K562 (cell line): ENCODE measurements around the gene EPHB4.

Experiments used
- CBFB ChIP-seq: sonication (generic); formaldehyde crosslinking; IDR thresholded peaks from 2 replicates; pipeline ENCODE4 v1.4.0; 2020; ENCODE audit warnings: mild to moderate bottlenecking, missing genetic modification reagents
- RFX5 ChIP-seq: IDR thresholded peaks from 2 replicates; pipeline ENCODE4 v1.6.1; 2011; ENCODE audit warnings: low read depth, mild to moderate bottlenecking, improper control_type of control experiment, low read length
- U2AF1 ChIP-seq: fragments of 200-400 bp; formaldehyde crosslinking; optimal IDR thresholded peaks from 2 replicates; pipeline ENCODE3; 2017; ENCODE audit warnings: mild to moderate bottlenecking, low read depth, low read length, moderate library complexity
- ZFX ChIP-seq: sonication (generic); formaldehyde crosslinking; IDR thresholded peaks from 2 replicates; pipeline ENCODE4 v1.8.0; 2022; ENCODE audit warnings: mild to moderate bottlenecking, missing genetic modification reagents, moderate library complexity
- ZNF184 ChIP-seq: sonication (generic); formaldehyde crosslinking; IDR thresholded peaks from 2 replicates; pipeline ENCODE4 v1.5.0; 2020; ENCODE audit warnings: missing genetic modification reagents
- ZNF224 ChIP-seq: sonication (generic); formaldehyde crosslinking; IDR thresholded peaks from 2 replicates; pipeline ENCODE4 v1.8.0; 2022; ENCODE audit warnings: mild to moderate bottlenecking, missing genetic modification reagents
- TF ChIP-seq, protein P1 (sequence below): fragments of 250-450 bp; sonication (Bioruptor Pico); IDR thresholded peaks from 2 replicates; pipeline ENCODE4 v1.8.0; 2021; ENCODE audit warnings: mild to moderate bottlenecking, moderate library complexity

GRCh38 chr7:100781255-100781654, 46.1 kb downstream of the EPHB4 start:
- TF ChIP-seq ZNF224 (CRISPR knock-in tag) (no peak), RFX5 (no peak), ZFX (CRISPR knock-in tag) (no peak), ZNF184 (CRISPR knock-in tag) (no peak), U2AF1 (no peak), CBFB (no peak)
- TF ChIP-seq, protein P1, sequence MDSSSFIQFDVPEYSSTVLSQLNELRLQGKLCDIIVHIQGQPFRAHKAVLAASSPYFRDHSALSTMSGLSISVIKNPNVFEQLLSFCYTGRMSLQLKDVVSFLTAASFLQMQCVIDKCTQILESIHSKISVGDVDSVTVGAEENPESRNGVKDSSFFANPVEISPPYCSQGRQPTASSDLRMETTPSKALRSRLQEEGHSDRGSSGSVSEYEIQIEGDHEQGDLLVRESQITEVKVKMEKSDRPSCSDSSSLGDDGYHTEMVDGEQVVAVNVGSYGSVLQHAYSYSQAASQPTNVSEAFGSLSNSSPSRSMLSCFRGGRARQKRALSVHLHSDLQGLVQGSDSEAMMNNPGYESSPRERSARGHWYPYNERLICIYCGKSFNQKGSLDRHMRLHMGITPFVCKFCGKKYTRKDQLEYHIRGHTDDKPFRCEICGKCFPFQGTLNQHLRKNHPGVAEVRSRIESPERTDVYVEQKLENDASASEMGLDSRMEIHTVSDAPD = no peak
